C4-2B (cell line): ENCODE measurements around the gene AUTS2.

ENCODE experiments used
- CTCF ChIP-seq: fragments of 450-650 bp; conservative IDR thresholded peaks from 2 replicates; pipeline ENCODE4 v1.5.1; 2017; ENCODE audit warnings: mild to moderate bottlenecking
- ZFX ChIP-seq: fragments of 450-650 bp; IDR thresholded peaks from 2 replicates; pipeline ENCODE4 v1.6.1; 2017

GRCh38 chr7:70590126-70590854, 992.0 kb downstream of the AUTS2 start:
- TF ChIP-seq CTCF (no peak), ZFX (no peak)
